ENCODE results near the gene MOV10L1. TPM values are rescaled to one million over a fixed set of nuclear protein-coding genes. Genes with fewer than 3 reads are reported as not detected.

MOV10L1 gene
- total RNA-seq, 1 donor from 2014 or later, result not detected

- POLR2A ChIA-PET, result interaction anchor here (6.6 kb wide), 1 partner anchor 15 kb away, joined by 80 read pairs; no protein-coding TSS in a partner anchor
- CTCF ChIA-PET, result no interaction called here
- DNase-seq (no peak), ATAC-seq (ENCODE audit: low read depth) (peak; percentile 41)
- no peak overlapping the region for H3K4me3 Mint-ChIP-seq
- H3K9me3 Mint-ChIP-seq, result no peaks in the 10 kb centered on the region
- no peak overlapping the region for H3K27ac Mint-ChIP-seq
- H3K27me3 Mint-ChIP-seq, result peaks cover 14% of the 10 kb centered on the region
- H3K4me1 Mint-ChIP-seq, result peaks cover 36% of the 10 kb centered on the region
- no peaks in the 10 kb centered on the region for H3K36me3 Mint-ChIP-seq (ENCODE audit: low read depth)
- TF ChIP-seq CTCF (IDR thresholded peaks at IDR 0.05), result no peak
- intact Hi-C loops (cut with micrococcal nuclease), result no loop called here
These were observed 86.4 kb downstream of the MOV10L1 start for GRCh38 chr22:50175921-50176849.

- intact Hi-C loops (cut with micrococcal nuclease), result no loop called here
These were observed 87.2 kb downstream of the MOV10L1 start for GRCh38 chr22:50176850-50177536.

GRCh38 chr22:50177537-50178470 is 88.0 kb downstream of the MOV10L1 start:
- peaks cover 10% of the 10 kb centered on the region for H3K27me3 Mint-ChIP-seq
- no peaks in the 10 kb centered on the region for H3K9me3 Mint-ChIP-seq
- no peak overlapping the region for H3K4me3 Mint-ChIP-seq
- POLR2A ChIA-PET, result no interaction called here
- H3K27ac Mint-ChIP-seq, result no peak overlapping the region
- ATAC-seq (ENCODE audit: low read depth), result no peak
- CTCF ChIA-PET, result no interaction called here
- DNase-seq, result no peak
- TF ChIP-seq CTCF (IDR thresholded peaks at IDR 0.05), result no peak
- intact Hi-C loops (cut with micrococcal nuclease), result no loop called here
- H3K4me1 Mint-ChIP-seq, result peaks cover 29% of the 10 kb centered on the region
- no peaks in the 10 kb centered on the region for H3K36me3 Mint-ChIP-seq (ENCODE audit: low read depth)

More at GRCh38 chr22:50176850-50177536, 87.2 kb downstream of the MOV10L1 start:
- Mint-ChIP-seq H3K4me3 (no peak overlapping the region), H3K36me3 (ENCODE audit: low read depth) (no peaks in the 10 kb centered on the region), H3K9me3 (no peaks in the 10 kb centered on the region), H3K27ac (no peak overlapping the region), H3K27me3 (peaks cover 12% of the 10 kb centered on the region), H3K4me1 (peaks cover 34% of the 10 kb centered on the region)
- TF ChIP-seq CTCF (IDR thresholded peaks at IDR 0.05), result no peak
- ATAC-seq (ENCODE audit: low read depth) (no peak), DNase-seq (no peak)
- ChIA-PET POLR2A (interaction anchor here (6.6 kb wide), 1 partner anchor 14 kb away, joined by 80 read pairs; no protein-coding TSS in a partner anchor), CTCF (no interaction called here)

GRCh38 chr22:50178471-50178864 is 88.7 kb downstream of the MOV10L1 start:
- Mint-ChIP-seq H3K27ac (no peak overlapping the region), H3K27me3 (peaks cover 10% of the 10 kb centered on the region), H3K4me3 (no peak overlapping the region), H3K9me3 (no peaks in the 10 kb centered on the region), H3K36me3 (ENCODE audit: low read depth) (no peaks in the 10 kb centered on the region), H3K4me1 (peaks cover 22% of the 10 kb centered on the region)
- no peak for TF ChIP-seq CTCF (IDR thresholded peaks at IDR 0.05)
- no peak for DNase-seq
- ChIA-PET POLR2A (no interaction called here), CTCF (no interaction called here)
- ATAC-seq (ENCODE audit: low read depth), result no peak
- intact Hi-C loops (cut with micrococcal nuclease), result no loop called here
